ENCODE measurements around the gene ZNF705A. TPM values are rescaled to one million over a fixed set of nuclear protein-coding genes. Genes with fewer than 3 reads are reported as not detected.

The ZNF705A gene
- total and polyA plus RNA-seq, 2 donors, result 0.05 TPM; not detected in 1

Other genes starting within 250 kb of the ZNF705A start
- gene SLC2A3, start 220.8 kb upstream of the ZNF705A start, total RNA-seq, result 37.6 TPM
- 14.9 TPM for gene SLC2A3, start 220.8 kb upstream of the ZNF705A start, polyA plus RNA-seq
- 4.4 TPM for gene FOXJ2, start 124.3 kb upstream of the ZNF705A start, total RNA-seq
- 8.9 TPM for gene FOXJ2, start 124.3 kb upstream of the ZNF705A start, polyA plus RNA-seq
- gene C3AR1, start 90.7 kb upstream of the ZNF705A start, total RNA-seq, result 8.2 TPM
- gene C3AR1, start 90.7 kb upstream of the ZNF705A start, polyA plus RNA-seq, result 9.6 TPM
- 34.4 TPM for gene NECAP1, start 74.7 kb upstream of the ZNF705A start, total RNA-seq
- 33.3 TPM for gene NECAP1, start 74.7 kb upstream of the ZNF705A start, polyA plus RNA-seq
- gene CLEC4A, start 33.4 kb upstream of the ZNF705A start, total RNA-seq, result 11.0 TPM
- 9.2 TPM for gene CLEC4A, start 33.4 kb upstream of the ZNF705A start, polyA plus RNA-seq
- 0.24 TPM for gene FAM90A1, start 70.6 kb downstream of the ZNF705A start, total RNA-seq
- 0.37 TPM for gene FAM90A1, start 70.6 kb downstream of the ZNF705A start, polyA plus RNA-seq